ACC112 (cell line): ENCODE measurements around the gene MED15.

Source experiments
- H2AFZ ChIP-seq: fragments of 200-600 bp; sonication (generic); one replicate; pipeline ENCODE4 v1.6.0; 2017; ENCODE audit warnings: antibody characterized with exemption, low read length; ENCODE audit not compliant: unreplicated experiment
- H3K27ac ChIP-seq: fragments of 200-600 bp; sonication (generic); 2 replicates; pipeline ENCODE4 v1.5.1; 2014; ENCODE audit warnings: low read depth, mild to moderate bottlenecking, antibody characterized with exemption, low read length, moderate library complexity
- H3K27me3 ChIP-seq: fragments of 200-600 bp; sonication (generic); 2 replicates; pipeline ENCODE4 v1.6.1; 2014; ENCODE audit warnings: mild to moderate bottlenecking, antibody characterized with exemption, low read length, moderate library complexity, mixed read lengths; ENCODE audit not compliant: insufficient read depth
- H3K36me3 ChIP-seq: fragments of 200-600 bp; sonication (generic); 2 replicates; pipeline ENCODE4 v1.6.1; 2016; ENCODE audit warnings: mild to moderate bottlenecking, antibody characterized with exemption, low read length, moderate library complexity, mixed read lengths; ENCODE audit not compliant: insufficient read depth
- H3K4me1 ChIP-seq: fragments of 200-600 bp; sonication (generic); one replicate; pipeline ENCODE4 v1.6.1; 2016; ENCODE audit warnings: low read length, mixed read lengths; ENCODE audit not compliant: insufficient read depth, unreplicated experiment, control insufficient read depth
- H3K4me3 ChIP-seq: fragments of 200-600 bp; sonication (generic); 2 replicates; pipeline ENCODE4 v1.5.1; 2014; ENCODE audit warnings: mild to moderate bottlenecking, low read depth, low read length
- H3K79me2 ChIP-seq: fragments of 200-600 bp; sonication (generic); one replicate; pipeline ENCODE4 v1.6.0; 2016; ENCODE audit warnings: low read length; ENCODE audit not compliant: control insufficient read depth, unreplicated experiment, insufficient read depth

Gene MED15

GRCh38 chr22:20566420-20567260 is 59.2 kb downstream of the MED15 start:
- H3K27ac ChIP-seq: peak overlapping the region; percentile 88

GRCh38 chr22:20567371-20567847 is 60.0 kb downstream of the MED15 start:
- Histone ChIP-seq H3K79me2 (peaks cover 18% of the 10 kb centered on the region), H2AFZ (no peak overlapping the region), H3K4me3 (no peak overlapping the region), H3K27ac (peak overlapping the region; percentile 88), H3K4me1 (peaks cover 49% of the 10 kb centered on the region), H3K27me3 (no peaks in the 10 kb centered on the region), H3K36me3 (peaks cover 7% of the 10 kb centered on the region)

More at GRCh38 chr22:20566420-20567260, 59.2 kb downstream of the MED15 start:
- Histone ChIP-seq H3K4me1 (peaks cover 49% of the 10 kb centered on the region), H3K79me2 (peaks cover 11% of the 10 kb centered on the region), H3K36me3 (peaks cover 7% of the 10 kb centered on the region), H2AFZ (no peak overlapping the region), H3K27me3 (no peaks in the 10 kb centered on the region), H3K4me3 (no peak overlapping the region)

- Histone ChIP-seq H3K27ac (peak overlapping the region; percentile 88), H3K79me2 (peaks cover 20% of the 10 kb centered on the region), H3K36me3 (peaks cover 7% of the 10 kb centered on the region)
These were observed 60.6 kb downstream of the MED15 start for GRCh38 chr22:20567993-20568417.

GRCh38 chr22:20568502-20569058 is 61.2 kb downstream of the MED15 start:
- Histone ChIP-seq H2AFZ (no peak overlapping the region), H3K36me3 (peaks cover 7% of the 10 kb centered on the region), H3K4me3 (no peak overlapping the region; the same call in 1 of the 2 replicates), H3K79me2 (peaks cover 23% of the 10 kb centered on the region), H3K27ac (peak overlapping the region; percentile 88), H3K4me1 (peaks cover 49% of the 10 kb centered on the region), H3K27me3 (no peaks in the 10 kb centered on the region)

More at GRCh38 chr22:20567993-20568417, 60.6 kb downstream of the MED15 start:
- Histone ChIP-seq H3K4me3 (no peak overlapping the region), H3K27me3 (no peaks in the 10 kb centered on the region), H2AFZ (no peak overlapping the region), H3K4me1 (peaks cover 49% of the 10 kb centered on the region)

- H3K4me3 ChIP-seq: no peak overlapping the region
- H3K27ac ChIP-seq: peak overlapping the region; percentile 88
- peaks cover 10% of the 10 kb centered on the region for H3K36me3 ChIP-seq
- H3K27me3 ChIP-seq: no peaks in the 10 kb centered on the region
- H2AFZ ChIP-seq: no peak overlapping the region
- H3K79me2 ChIP-seq: peaks cover 26% of the 10 kb centered on the region
- H3K4me1 ChIP-seq: peaks cover 49% of the 10 kb centered on the region
These were observed 61.9 kb downstream of the MED15 start for GRCh38 chr22:20569059-20570058.

- Histone ChIP-seq H3K4me3 (no peak overlapping the region), H3K27me3 (no peaks in the 10 kb centered on the region), H3K79me2 (peaks cover 28% of the 10 kb centered on the region), H2AFZ (no peak overlapping the region), H3K4me1 (peaks cover 45% of the 10 kb centered on the region), H3K36me3 (peaks cover 14% of the 10 kb centered on the region), H3K27ac (peak overlapping the region; percentile 23; the same call in 1 of the 2 replicates)
These were observed 63.7 kb downstream of the MED15 start for GRCh38 chr22:20571078-20571503.

- Histone ChIP-seq H2AFZ (no peak overlapping the region), H3K4me3 (no peak overlapping the region), H3K36me3 (peaks cover 18% of the 10 kb centered on the region), H3K27ac (peak overlapping the region; percentile 23; the same call in 1 of the 2 replicates), H3K79me2 (peaks cover 29% of the 10 kb centered on the region), H3K27me3 (no peaks in the 10 kb centered on the region), H3K4me1 (peaks cover 40% of the 10 kb centered on the region)
These were observed 64.2 kb downstream of the MED15 start for GRCh38 chr22:20571531-20572007.

- Histone ChIP-seq H3K79me2 (peaks cover 29% of the 10 kb centered on the region), H3K36me3 (peaks cover 18% of the 10 kb centered on the region), H3K4me3 (no peak overlapping the region), H2AFZ (no peak overlapping the region), H3K27ac (no peak overlapping the region), H3K27me3 (no peaks in the 10 kb centered on the region), H3K4me1 (peaks cover 33% of the 10 kb centered on the region)
These were observed 64.9 kb downstream of the MED15 start for GRCh38 chr22:20572132-20572802.

- H3K27ac ChIP-seq: no peak overlapping the region
- H3K4me1 ChIP-seq: peaks cover 23% of the 10 kb centered on the region
- H3K79me2 ChIP-seq: peaks cover 28% of the 10 kb centered on the region
- peaks cover 18% of the 10 kb centered on the region for H3K36me3 ChIP-seq
- no peak overlapping the region for H2AFZ ChIP-seq
- H3K27me3 ChIP-seq: no peaks in the 10 kb centered on the region
- no peak overlapping the region for H3K4me3 ChIP-seq
These were observed 65.9 kb downstream of the MED15 start for GRCh38 chr22:20573176-20573832.
